Urothelium cell line (cell line): ENCODE measurements around the gene VPS51.

ENCODE experiments used
- DNase-seq: peaks from one replicate; pipeline ENCODE4 v3.0.0; 2011; ENCODE audit warnings: low spot score, mixed read lengths
- FAIRE-seq: peaks from 2 replicates; lab custom pipeline; 2011; peaks lifted over from hg19 to GRCh38; lab: Jason Lieb, UNC

The VPS51 gene

DNA sequence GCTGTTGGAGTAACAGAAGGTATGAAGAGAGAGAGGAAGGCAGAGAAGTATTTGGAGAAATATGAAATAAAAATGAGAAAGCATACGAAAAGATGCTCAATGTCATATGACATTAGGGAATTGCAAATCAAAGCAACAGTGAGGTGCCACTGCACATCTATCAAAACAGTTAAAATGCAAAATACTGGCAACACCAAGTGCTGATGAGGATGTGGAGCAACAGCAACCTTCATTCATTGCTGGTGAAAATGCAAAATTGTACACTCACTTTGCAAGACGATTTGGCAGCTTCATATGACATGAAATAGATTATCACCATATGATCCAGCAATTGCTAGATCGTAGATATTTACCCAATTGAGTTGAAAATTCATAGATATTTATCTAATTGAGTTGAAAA, 64.6 kb downstream of the VPS51 start:
- DNase-seq = no peak
- FAIRE-seq = no peak
